Psoas muscle (tissue), 8 donors: Measurements from ENCODE around the gene PDE4D. TPM values are rescaled to one million over a fixed set of nuclear protein-coding genes. Genes with fewer than 3 reads are reported as not detected.

Experiments
- ATAC-seq, 4 donors: fragments of 200-7000 bp; cut with Tn5 transposase; one replicate each; pipeline ENCODE4 v1.9.1; 2020; ENCODE audit warnings: moderate library complexity in 3 of 4, mild to moderate bottlenecking in 2 of 4
- DNase-seq, 2 donors: peaks; one replicate each; pipeline ENCODE4 v3.0.0-alpha.2; 2020
- H3K27ac ChIP-seq: fragments of 200-600 bp; one replicate; pipeline ENCODE4 v1.8.0; 2022
- H3K27me3 ChIP-seq, 3 donors: fragments of 200-600 bp in 1 of 3; one replicate each; pipeline versions ENCODE4 v1.6.1 to v1.8.0; 2013 to 2022; ENCODE audit warnings: low read length in 2 of 3, mild to moderate bottlenecking in 2 of 3, moderate library complexity in 1 of 3; ENCODE audit not compliant: insufficient read depth in 3 of 3
- H3K36me3 ChIP-seq, 2 donors: fragments of 200-600 bp in 1 of 2; one replicate each; pipeline versions ENCODE4 v1.6.1 to v1.8.0; 2013 to 2022; ENCODE audit warnings: low read depth in 1 of 2, mild to moderate bottlenecking in 1 of 2, moderate library complexity in 1 of 2; ENCODE audit not compliant: insufficient read depth in 1 of 2
- H3K4me1 ChIP-seq: fragments of 200-600 bp; one replicate; pipeline ENCODE4 v1.8.0; 2022
- H3K4me3 ChIP-seq: fragments of 200-600 bp; one replicate; pipeline ENCODE4 v1.8.0; 2022; ENCODE audit warnings: mild to moderate bottlenecking
- H3K9me3 ChIP-seq: fragments of 200-600 bp; one replicate; pipeline ENCODE4 v1.8.0; 2022
- CTCF ChIP-seq: fragments of 200-600 bp; IDR thresholded peaks from one replicate; pipeline ENCODE4 v1.8.0; 2022; ENCODE audit warnings: antibody characterized with exemption
- WGBS, 3 donors: extraction: QIAGEN DNeasy Blood & Tissue Kit; methylation state at CpG; one replicate each; pipeline versions ENCODE4 v1.1.6 to v1.1.7; 2013; 5-methylcytosine and 5-hydroxymethylcytosine counted together
- intact Hi-C, 2 donors: fragments of 100-400 bp; cut with DNase I; formaldehyde crosslinking; loops; one replicate each; pipeline versions ENCODE4 v1.11.0 to v1.14.2; 2022
- polyA plus RNA-seq, 3 donors: library from polyadenylated mRNA; stranded (reverse); fragments of 200-250 nt; gene quantifications; one replicate each; pipeline ENCODE4 v1.2.3, GENCODE V29; 2013
- total RNA-seq, 4 donors: library from RNA; stranded (reverse); fragmentation: NEBNext Ultra II Directional in 2 of 4; extraction: Animal tissue kit (Norgen Biotek cat#: 25700) in 2 of 4; gene quantifications; one replicate each; pipeline versions ENCODE4 v1.2.1 to v1.2.4, GENCODE V29; 2021 to 2023
- donor health status: healthy with polysubstance abuse.
- donor health status: DM: no; HTN: no; CAD: no; lungs with moderate emphysema.
- donor health status: Bipolar disorder and iron deficiency.
- donor health status: healthy.
- donor health status: DM: yes; HTN: yes; CAD: no.
- donor health status: DM: no; HTN: no; CAD: no.
- donor health status: DM: no; HTN: no; CAD: no.
- donor health status: DM: yes; HTN: yes; CAD: no.

The PDE4D gene
- total and polyA plus RNA-seq, 7 donors: 42.6 to 283 (median 88.7) TPM

- H3K9me3 ChIP-seq: no peaks in the 10 kb centered on the region
- DNase-seq: no peak
- intact Hi-C loops: no loop called here
- H3K4me1 ChIP-seq: peaks cover 6% of the 10 kb centered on the region
- TF ChIP-seq CTCF: no peak
- no peak overlapping the region for H3K27ac ChIP-seq
- no peak overlapping the region for H3K4me3 ChIP-seq
- 94 to 98% (median 96%) methylated on average over 2 of the region's 2 CpGs for WGBS, 3 donors
- ATAC-seq: no peak
- H3K27me3 ChIP-seq: peaks cover 0 to 22% (median 5%) of the 10 kb centered on the region in 3 donors
- H3K36me3 ChIP-seq: no peaks in the 10 kb centered on the region
These were observed 121.3 kb downstream of the PDE4D start for GRCh38 chr5:59772206-59772605.

- H3K27ac ChIP-seq: no peak overlapping the region
- ATAC-seq: no peak
- H3K36me3 ChIP-seq: no peaks in the 10 kb centered on the region
- 87 to 97% (median 92%) methylated on average over 4 of the region's 4 CpGs for WGBS, 3 donors
- intact Hi-C loops: no loop called here
- peaks cover 6% of the 10 kb centered on the region for H3K4me1 ChIP-seq
- DNase-seq: no peak
- no peak overlapping the region for H3K4me3 ChIP-seq
- TF ChIP-seq CTCF: no peak
- H3K27me3 ChIP-seq: peaks cover 0 to 22% (median 7%) of the 10 kb centered on the region in 3 donors
- H3K9me3 ChIP-seq: no peaks in the 10 kb centered on the region
These were observed 122.6 kb downstream of the PDE4D start for GRCh38 chr5:59770953-59771352.

- no peak overlapping the region for H3K27ac ChIP-seq
- H3K9me3 ChIP-seq: no peaks in the 10 kb centered on the region
- DNase-seq: no peak
- intact Hi-C loops: no loop called here
- TF ChIP-seq CTCF: no peak
- peaks cover 0 to 22% (median 10%) of the 10 kb centered on the region in 3 donors for H3K27me3 ChIP-seq
- H3K4me3 ChIP-seq: no peak overlapping the region
- peaks cover 6% of the 10 kb centered on the region for H3K4me1 ChIP-seq
- ATAC-seq: no peak
- no peaks in the 10 kb centered on the region for H3K36me3 ChIP-seq
These were observed 123.7 kb downstream of the PDE4D start for GRCh38 chr5:59769832-59770231.

- WGBS, 3 donors: 36 to 40% (median 40%) methylated on average over 1 of the region's 1 CpG
- intact Hi-C loops: no loop called here
- Histone ChIP-seq H3K4me3 (peak overlapping the region; percentile 74), H3K9me3 (no peaks in the 10 kb centered on the region), H3K27me3 (peaks cover 0 to 22% (median 10%) of the 10 kb centered on the region in 3 donors), H3K36me3 (no peaks in the 10 kb centered on the region), H3K4me1 (peaks cover 6% of the 10 kb centered on the region), H3K27ac (no peak overlapping the region)
- no peak for ATAC-seq
- no peak for TF ChIP-seq CTCF
- DNase-seq: no peak
These were observed 124.5 kb downstream of the PDE4D start for GRCh38 chr5:59769041-59769360.

GRCh38 chr5:59768152-59769040 lies 125.1 kb downstream of the PDE4D start:
- H3K27me3 ChIP-seq: peaks cover 0 to 22% (median 10%) of the 10 kb centered on the region in 3 donors
- H3K9me3 ChIP-seq: no peaks in the 10 kb centered on the region
- peak overlapping the region; percentile 74 for H3K4me3 ChIP-seq
- 1 to 2% (median 1%) methylated on average over 40 of the region's 40 CpGs for WGBS, 3 donors
- intact Hi-C loops: no loop called here
- no peak for TF ChIP-seq CTCF
- ATAC-seq (peak; percentile 57 to 79 (median 68)), DNase-seq (peak; percentile 33 to 54)
- peaks cover 6% of the 10 kb centered on the region for H3K4me1 ChIP-seq
- H3K27ac ChIP-seq: no peak overlapping the region
- no peaks in the 10 kb centered on the region for H3K36me3 ChIP-seq
